Suprapubic skin (tissue), 4 donors: Measurements from ENCODE around the gene KCNJ1. TPM values are rescaled to one million over a fixed set of nuclear protein-coding genes. Genes with fewer than 3 reads are reported as not detected.

Experiments used
- DNase-seq, 2 donors: peaks; one replicate each; pipeline ENCODE4 v3.0.0-alpha.2; 2019; ENCODE audit warnings: low spot score in 2 of 2
- H3K27ac ChIP-seq: fragments of 200-600 bp; sonication (generic); one replicate; pipeline ENCODE4 v1.5.1; 2019
- H3K27me3 ChIP-seq: fragments of 200-600 bp; sonication (generic); one replicate; pipeline ENCODE4 v1.5.1; 2019
- H3K36me3 ChIP-seq: fragments of 200-600 bp; sonication (generic); one replicate; pipeline ENCODE4 v1.5.1; 2019
- H3K4me1 ChIP-seq: fragments of 200-600 bp; sonication (generic); one replicate; pipeline ENCODE4 v1.5.1; 2019
- H3K4me3 ChIP-seq: fragments of 200-600 bp; sonication (generic); one replicate; pipeline ENCODE4 v1.5.1; 2019; ENCODE audit warnings: mild to moderate bottlenecking
- H3K9me3 ChIP-seq: fragments of 200-600 bp; sonication (generic); one replicate; pipeline ENCODE4 v1.5.1; 2019
- EP300 ChIP-seq: sonication (generic); formaldehyde crosslinking; IDR thresholded peaks from one replicate; pipeline ENCODE4 v1.6.1; 2017; ENCODE audit warnings: antibody characterized with exemption
- POLR2A ChIP-seq, 2 donors: fragments of 450-650 bp; IDR thresholded peaks; one replicate each; pipeline ENCODE4 v1.6.1; 2017; ENCODE audit warnings: antibody characterized with exemption in 2 of 2, mild to moderate bottlenecking in 2 of 2, moderate library complexity in 2 of 2
- POLR2AphosphoS5 ChIP-seq, 3 donors: sonication (generic); formaldehyde crosslinking; IDR thresholded peaks; one replicate each; pipeline ENCODE4 v1.6.1; 2017; ENCODE audit warnings: antibody characterized with exemption in 3 of 3
- WGBS: methylation state at CpG from one replicate; pipeline ENCODE4 v1.1.5; 2018; 5-methylcytosine and 5-hydroxymethylcytosine counted together
- total RNA-seq, 4 donors: library from RNA; depleted of rRNA; stranded (reverse); fragments of >200 nt; gene quantifications; one replicate each; pipeline ENCODE4 v1.1.0, GENCODE V29; 2016
- TF ChIP-seq, protein P1 (sequence below), 2 donors: fragments of 200-600 bp in 1 of 2; fragments of 450-650 bp in 1 of 2; sonication (generic) in 1 of 2; IDR thresholded peaks; one replicate each; pipeline ENCODE4 v1.5.1; 2016 to 2019; ENCODE audit warnings: antibody characterized with exemption in 2 of 2, mild to moderate bottlenecking in 1 of 2, moderate library complexity in 1 of 2

The KCNJ1 gene
- total RNA-seq, 4 donors from 2014 or later = 0.18 to 3.0 TPM; not detected in 2

DNA sequence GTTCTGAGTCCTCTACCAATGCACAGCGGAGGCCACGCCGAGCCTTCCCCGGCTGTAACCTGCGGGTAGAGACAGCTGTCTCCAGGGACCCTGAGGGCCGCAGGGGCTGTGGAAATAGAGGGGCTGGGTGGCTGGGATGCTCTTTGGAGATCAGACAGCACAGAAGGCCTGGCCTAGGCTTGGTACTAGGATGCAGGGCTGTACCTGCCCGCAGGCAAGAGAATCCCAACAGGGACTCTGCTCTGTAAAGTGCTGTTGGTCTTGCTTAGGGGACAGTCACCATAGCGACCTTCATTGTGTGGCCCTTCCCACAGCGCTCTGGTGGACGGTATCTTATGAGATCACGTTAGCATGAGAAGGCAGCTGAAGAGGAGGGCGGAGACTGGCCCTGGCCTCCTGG lies 12.7 kb upstream of the KCNJ1 start:
- Histone ChIP-seq H3K9me3 (no peaks in the 10 kb centered on the region), H3K4me3 (no peak overlapping the region), H3K27me3 (peaks cover 5% of the 10 kb centered on the region), H3K4me1 (no peaks in the 10 kb centered on the region), H3K36me3 (no peaks in the 10 kb centered on the region), H3K27ac (no peak overlapping the region)
- no peak for TF ChIP-seq POLR2AphosphoS5 (IDR thresholded peaks at IDR 0.05)
- TF ChIP-seq EP300 = no peak
- TF ChIP-seq POLR2A (IDR thresholded peaks at IDR 0.05) = no peak
- TF ChIP-seq, protein P1, sequence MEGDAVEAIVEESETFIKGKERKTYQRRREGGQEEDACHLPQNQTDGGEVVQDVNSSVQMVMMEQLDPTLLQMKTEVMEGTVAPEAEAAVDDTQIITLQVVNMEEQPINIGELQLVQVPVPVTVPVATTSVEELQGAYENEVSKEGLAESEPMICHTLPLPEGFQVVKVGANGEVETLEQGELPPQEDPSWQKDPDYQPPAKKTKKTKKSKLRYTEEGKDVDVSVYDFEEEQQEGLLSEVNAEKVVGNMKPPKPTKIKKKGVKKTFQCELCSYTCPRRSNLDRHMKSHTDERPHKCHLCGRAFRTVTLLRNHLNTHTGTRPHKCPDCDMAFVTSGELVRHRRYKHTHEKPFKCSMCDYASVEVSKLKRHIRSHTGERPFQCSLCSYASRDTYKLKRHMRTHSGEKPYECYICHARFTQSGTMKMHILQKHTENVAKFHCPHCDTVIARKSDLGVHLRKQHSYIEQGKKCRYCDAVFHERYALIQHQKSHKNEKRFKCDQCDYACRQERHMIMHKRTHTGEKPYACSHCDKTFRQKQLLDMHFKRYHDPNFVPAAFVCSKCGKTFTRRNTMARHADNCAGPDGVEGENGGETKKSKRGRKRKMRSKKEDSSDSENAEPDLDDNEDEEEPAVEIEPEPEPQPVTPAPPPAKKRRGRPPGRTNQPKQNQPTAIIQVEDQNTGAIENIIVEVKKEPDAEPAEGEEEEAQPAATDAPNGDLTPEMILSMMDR (IDR thresholded peaks at IDR 0.05) = no peak
- WGBS = 91% methylated on average over 12 of the region's 12 CpGs
- DNase-seq = no peak

DNA sequence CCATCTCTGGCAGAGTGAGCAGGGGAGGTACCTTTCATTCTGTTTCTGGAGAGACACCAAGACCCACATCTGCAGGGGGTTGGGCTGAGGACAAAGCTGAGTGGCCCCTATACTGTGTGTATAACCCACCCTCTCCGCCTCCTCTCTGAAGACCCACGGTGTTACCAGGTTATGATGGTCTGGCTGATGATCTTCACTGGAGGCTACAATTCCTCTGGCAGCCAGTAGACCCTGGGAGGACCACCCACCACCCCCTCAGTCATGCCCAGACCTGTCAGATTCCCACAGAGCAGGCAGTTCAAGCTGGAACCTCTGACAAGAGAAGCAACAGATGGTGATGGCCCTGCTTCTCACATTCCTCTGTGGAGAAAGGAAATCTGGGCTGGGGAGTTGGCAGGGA lies 11.4 kb upstream of the KCNJ1 start:
- no peak for TF ChIP-seq EP300
- no peak for TF ChIP-seq POLR2A (IDR thresholded peaks at IDR 0.05)
- no peak for TF ChIP-seq POLR2AphosphoS5 (IDR thresholded peaks at IDR 0.05)
- TF ChIP-seq, protein P1 (IDR thresholded peaks at IDR 0.05) = no peak
- no peak for DNase-seq
- H3K4me1 ChIP-seq = no peaks in the 10 kb centered on the region
- WGBS = 67% methylated on average over 2 of the region's 2 CpGs
- H3K27me3 ChIP-seq = peaks cover 5% of the 10 kb centered on the region
- no peaks in the 10 kb centered on the region for H3K36me3 ChIP-seq
- no peak overlapping the region for H3K4me3 ChIP-seq
- no peaks in the 10 kb centered on the region for H3K9me3 ChIP-seq
- no peak overlapping the region for H3K27ac ChIP-seq

DNA sequence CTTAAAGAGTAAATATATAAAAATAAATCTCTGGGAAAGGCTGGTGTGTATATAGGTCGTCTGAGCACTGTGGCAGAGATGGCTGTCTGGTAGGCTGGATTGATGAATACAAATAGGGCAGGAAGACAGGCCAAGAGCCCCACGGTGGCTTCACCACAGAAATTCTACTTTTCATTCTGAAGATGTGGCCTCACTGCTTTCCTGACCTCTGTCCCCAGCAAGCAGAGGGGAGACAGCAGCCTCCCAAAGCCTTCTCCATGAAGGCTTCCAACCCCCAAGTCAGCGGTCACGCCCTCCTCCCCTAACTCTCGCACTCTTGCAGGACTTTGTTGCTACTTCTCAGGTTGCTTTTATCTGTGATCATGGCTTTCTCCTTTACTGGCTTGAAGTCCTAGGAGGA lies 10.6 kb upstream of the KCNJ1 start:
- 87% methylated on average over 5 of the region's 5 CpGs for WGBS
- Histone ChIP-seq H3K4me1 (no peaks in the 10 kb centered on the region), H3K27me3 (peaks cover 5% of the 10 kb centered on the region), H3K27ac (no peak overlapping the region), H3K4me3 (no peak overlapping the region), H3K36me3 (no peaks in the 10 kb centered on the region), H3K9me3 (no peaks in the 10 kb centered on the region)
- DNase-seq = no peak
- TF ChIP-seq EP300 (no peak), POLR2AphosphoS5 (IDR thresholded peaks at IDR 0.05) (no peak)
- TF ChIP-seq, protein P1 (IDR thresholded peaks at IDR 0.05) = no peak

DNA sequence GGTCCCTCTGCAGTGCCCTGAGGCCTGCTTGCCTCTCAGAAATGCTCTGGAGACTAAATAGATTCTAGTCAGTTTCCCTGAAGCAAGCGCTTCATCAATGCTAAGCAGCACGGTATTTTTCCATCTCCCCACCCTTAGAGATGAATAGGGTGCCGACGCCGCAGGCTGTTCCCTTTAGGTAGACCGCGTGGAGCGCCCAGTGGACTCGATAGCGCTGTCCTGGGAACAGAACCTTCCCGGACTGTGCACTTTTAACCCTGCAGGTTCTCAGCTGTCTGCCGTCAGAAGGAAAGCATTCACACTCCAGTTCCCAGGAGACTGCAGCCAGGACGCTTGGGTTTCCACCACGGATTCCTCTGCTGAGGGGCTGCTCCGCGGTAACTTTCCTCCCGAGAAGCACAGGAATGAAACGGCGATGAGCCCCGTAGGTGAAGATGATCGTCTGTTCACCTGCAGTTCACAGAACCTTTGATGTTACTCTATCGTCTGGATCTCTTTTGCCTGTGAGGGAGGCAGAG lies 9.1 kb upstream of the KCNJ1 start:
- Histone ChIP-seq H3K27ac (no peak overlapping the region), H3K4me1 (no peaks in the 10 kb centered on the region), H3K4me3 (no peak overlapping the region), H3K36me3 (no peaks in the 10 kb centered on the region), H3K9me3 (no peaks in the 10 kb centered on the region), H3K27me3 (peaks cover 3% of the 10 kb centered on the region)
- TF ChIP-seq POLR2A (IDR thresholded peaks at IDR 0.05) = no peak
- TF ChIP-seq EP300 = no peak
- no peak for TF ChIP-seq POLR2AphosphoS5 (IDR thresholded peaks at IDR 0.05)
- TF ChIP-seq, protein P1 (IDR thresholded peaks at IDR 0.05) = no peak
- WGBS = 87% methylated on average over 22 of the region's 22 CpGs
- DNase-seq = peak in 1 of 2 donors; percentile 73

DNA sequence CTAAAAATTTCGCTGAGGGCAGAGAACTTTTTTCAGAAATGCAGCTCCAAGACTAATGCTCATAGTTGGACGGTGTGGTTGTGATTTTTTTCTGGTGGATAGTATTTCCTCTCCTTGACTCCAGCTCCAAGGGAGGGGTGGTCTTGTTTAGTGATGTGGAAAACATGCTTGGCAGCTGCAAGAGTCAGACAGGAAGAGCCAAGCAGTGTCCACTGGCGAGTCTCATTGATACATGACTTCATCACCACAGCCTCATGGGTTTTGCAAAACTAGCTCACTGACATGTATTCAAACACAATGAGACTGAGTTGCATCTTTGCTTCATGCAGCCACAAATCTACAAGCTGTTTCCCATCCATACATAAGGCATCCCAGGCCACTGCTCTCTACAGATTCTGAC lies 7.3 kb upstream of the KCNJ1 start:
- 77% methylated on average over 3 of the region's 3 CpGs for WGBS
- peak in 1 of 2 donors; percentile 18 for DNase-seq
- no peaks in the 10 kb centered on the region for H3K4me1 ChIP-seq
- H3K9me3 ChIP-seq = no peaks in the 10 kb centered on the region
- no peak for TF ChIP-seq EP300
- TF ChIP-seq POLR2AphosphoS5 (IDR thresholded peaks at IDR 0.05) = no peak
- TF ChIP-seq POLR2A (IDR thresholded peaks at IDR 0.05) = no peak
- TF ChIP-seq, protein P1 (IDR thresholded peaks at IDR 0.05) = no peak
- H3K27ac ChIP-seq = no peak overlapping the region
- H3K4me3 ChIP-seq = no peak overlapping the region
- H3K36me3 ChIP-seq = no peaks in the 10 kb centered on the region
- peaks cover 3% of the 10 kb centered on the region for H3K27me3 ChIP-seq
